Measurements from ENCODE around the gene DLGAP4. TPM values are rescaled to one million over a fixed set of nuclear protein-coding genes. Genes with fewer than 3 reads are reported as not detected.

DLGAP4 gene
- total and polyA plus RNA-seq, 2 of the 13 experiments (the other 11 are each of a cell fraction or from before 2014, with no cell fraction given) = 15.2 to 26.7 TPM

- TF ChIP-seq ZBTB34 (CRISPR knock-in tag; IDR thresholded peaks at IDR 0.05) = no peak
- TF ChIP-seq ZNF589 (CRISPR knock-in tag; conservative IDR thresholded peaks at IDR 0.05) = no peak; the same call in 1 of the 2 replicates
- no peak for TF ChIP-seq ZNF777 (CRISPR knock-in tag; IDR thresholded peaks at IDR 0.05)
- TF ChIP-seq NR0B2 (CRISPR knock-in tag; IDR thresholded peaks at IDR 0.05) = no peak
- peak; percentile 60; the same call in 1 of the 2 replicates for TF ChIP-seq ZNF414 (CRISPR knock-in tag; IDR thresholded peaks at IDR 0.05)
- no peak for TF ChIP-seq NCOA1 (CRISPR knock-in tag; IDR thresholded peaks at IDR 0.05)
- no peak for TF ChIP-seq FOXK2 (IDR thresholded peaks at IDR 0.05)
- TF ChIP-seq U2AF2 (IDR thresholded peaks at IDR 0.05; ENCODE audit: low read depth, low read length) = no peak
- no peak for TF ChIP-seq ZNF644 (CRISPR knock-in tag; IDR thresholded peaks at IDR 0.05; ENCODE audit: low read depth)
- peak; percentile 8; the same call in 1 of the 2 replicates for TF ChIP-seq ZNF558 (CRISPR knock-in tag; IDR thresholded peaks at IDR 0.05; ENCODE audit: borderline replicate concordance)
- no peak for TF ChIP-seq ZNF552 (CRISPR knock-in tag; IDR thresholded peaks at IDR 0.05; ENCODE audit: borderline replicate concordance)
- no peak for TF ChIP-seq SMARCE1 (IDR thresholded peaks at IDR 0.05; ENCODE audit: borderline replicate concordance)
- TF ChIP-seq MAFG (CRISPR knock-in tag; IDR thresholded peaks at IDR 0.05) = no peak
- no peak for TF ChIP-seq ZNF772 (CRISPR knock-in tag; IDR thresholded peaks at IDR 0.05)
- TF ChIP-seq ZNF121 (CRISPR knock-in tag; IDR thresholded peaks at IDR 0.05) = no peak
- peak; percentile 46; the same call in 1 of the 2 replicates for TF ChIP-seq KDM4B (CRISPR knock-in tag; IDR thresholded peaks at IDR 0.05)
- no peak for TF ChIP-seq HDAC6 (IDR thresholded peaks at IDR 0.05; ENCODE audit: low read depth, low read length)
- TF ChIP-seq ZNF577 (CRISPR knock-in tag; IDR thresholded peaks at IDR 0.05; ENCODE audit: borderline replicate concordance, low read depth) = no peak
- peak; percentile 90; the same call in 1 of the 2 replicates for TF ChIP-seq ZBTB10 (CRISPR knock-in tag; IDR thresholded peaks at IDR 0.05; ENCODE audit: borderline replicate concordance)
- no peak for TF ChIP-seq ATF7-NPFF (CRISPR knock-in tag; IDR thresholded peaks at IDR 0.05; ENCODE audit: low read depth)
- TF ChIP-seq PRDM10 (CRISPR knock-in tag; IDR thresholded peaks at IDR 0.05; ENCODE audit: low read depth) = no peak
Observed at GRCh38 chr20:36461600-36462439, 155.7 kb downstream of the DLGAP4 start (continued).

Data from HepG2 (cell line).